HUES6 (cell line): ENCODE measurements around the gene PKP2.

Experiments used
- H3K27ac ChIP-seq: 2 replicates; pipeline ENCODE4 v1.7.0; 2013; ENCODE audit warnings: low read depth, mild to moderate bottlenecking, low read length, inconsistent platforms
- H3K27me3 ChIP-seq: 2 replicates; pipeline ENCODE4 v1.6.1; 2013; ENCODE audit warnings: low read length; ENCODE audit not compliant: control insufficient read depth, insufficient read depth
- H3K36me3 ChIP-seq: 2 replicates; pipeline ENCODE4 v1.6.1; 2013; ENCODE audit warnings: low read length; ENCODE audit not compliant: control insufficient read depth, insufficient read depth
- H3K4me1 ChIP-seq: 2 replicates; pipeline ENCODE4 v1.6.1; 2013; ENCODE audit warnings: low read length; ENCODE audit not compliant: control insufficient read depth, insufficient read depth
- H3K4me3 ChIP-seq: 2 replicates; pipeline ENCODE4 v1.5.1; 2013; ENCODE audit warnings: low read depth, low read length
- H3K9ac ChIP-seq: one replicate; pipeline ENCODE4 v1.6.1; 2013; ENCODE audit warnings: mild to moderate bottlenecking, low read length
- H3K9me3 ChIP-seq: 2 replicates; pipeline ENCODE4 v1.6.1; 2013; ENCODE audit warnings: low read depth, low read length; ENCODE audit not compliant: control insufficient read depth, insufficient read depth

Gene PKP2

DNA sequence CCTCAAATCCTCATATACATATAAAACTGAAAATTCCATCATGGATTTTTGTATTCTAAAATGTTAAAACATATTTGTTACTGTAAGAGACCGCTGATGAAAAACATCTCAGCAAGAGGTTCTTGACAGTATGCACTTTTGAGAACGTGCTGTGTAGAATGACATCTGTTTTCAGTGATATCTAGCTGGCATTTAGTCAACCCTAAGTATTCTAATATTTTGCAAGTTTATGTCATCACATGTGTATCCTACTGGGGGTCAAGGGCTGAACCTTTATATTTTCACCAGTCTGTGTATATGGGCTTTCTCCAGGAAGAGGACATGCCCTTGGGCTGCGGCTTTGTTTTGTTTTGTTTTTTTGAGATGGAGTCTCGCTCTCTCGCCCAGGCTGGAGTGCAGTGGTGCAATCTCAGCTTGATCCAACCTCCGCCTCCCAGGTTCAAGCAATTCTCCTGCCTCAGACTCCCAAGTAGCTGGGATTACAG lies 118.8 kb downstream of the PKP2 start:
- Histone ChIP-seq H3K27ac (no peak overlapping the region), H3K27me3 (no peaks in the 10 kb centered on the region), H3K9me3 (no peaks in the 10 kb centered on the region), H3K4me1 (no peaks in the 10 kb centered on the region), H3K4me3 (no peak overlapping the region), H3K9ac (no peak overlapping the region), H3K36me3 (no peaks in the 10 kb centered on the region)

DNA sequence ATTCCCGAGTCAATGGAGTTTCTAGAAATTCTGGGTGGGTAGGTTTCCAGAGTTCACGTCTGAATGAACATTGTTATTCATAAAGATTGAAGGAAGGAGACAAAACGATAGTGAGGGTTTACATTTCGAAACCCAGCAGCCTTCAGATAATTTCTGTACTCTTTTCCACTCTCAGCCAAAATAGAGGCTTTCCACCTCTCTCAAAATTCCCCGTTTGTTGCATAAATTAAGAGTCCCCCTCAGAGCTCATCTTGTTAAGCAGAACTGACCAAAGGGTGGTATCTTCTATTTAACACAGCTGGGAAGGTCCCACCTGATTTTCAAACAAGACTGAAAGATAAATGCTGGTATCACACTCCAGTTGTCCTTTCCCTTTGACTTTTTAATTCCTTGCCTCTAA lies 119.4 kb downstream of the PKP2 start:
- no peaks in the 10 kb centered on the region for H3K4me1 ChIP-seq
- H3K36me3 ChIP-seq: no peaks in the 10 kb centered on the region
- no peak overlapping the region for H3K9ac ChIP-seq
- no peaks in the 10 kb centered on the region for H3K27me3 ChIP-seq
- H3K4me3 ChIP-seq: no peak overlapping the region
- H3K27ac ChIP-seq: no peak overlapping the region
- no peaks in the 10 kb centered on the region for H3K9me3 ChIP-seq

DNA sequence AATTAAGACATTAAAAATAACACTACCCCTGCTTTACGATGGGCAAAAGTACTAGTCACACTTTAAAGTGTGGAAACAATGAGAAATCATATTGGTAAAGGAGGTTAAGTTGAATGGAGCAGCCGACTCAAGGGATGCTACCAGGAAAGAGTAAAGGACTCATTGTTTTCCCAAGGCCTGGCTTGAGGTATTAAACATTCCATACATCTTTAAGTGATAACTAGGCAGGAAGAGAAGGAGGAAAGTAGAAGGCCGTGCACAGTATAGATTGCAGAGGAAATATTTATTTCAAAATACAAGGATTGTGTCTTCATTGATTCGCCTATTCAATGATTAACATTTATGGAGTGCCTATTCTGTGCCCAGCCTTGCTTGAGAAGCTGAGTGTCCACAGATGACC lies 120.3 kb downstream of the PKP2 start:
- Histone ChIP-seq H3K27ac (no peak overlapping the region), H3K9ac (no peak overlapping the region), H3K9me3 (no peaks in the 10 kb centered on the region), H3K4me1 (no peaks in the 10 kb centered on the region), H3K27me3 (no peaks in the 10 kb centered on the region), H3K4me3 (no peak overlapping the region), H3K36me3 (no peaks in the 10 kb centered on the region)

DNA sequence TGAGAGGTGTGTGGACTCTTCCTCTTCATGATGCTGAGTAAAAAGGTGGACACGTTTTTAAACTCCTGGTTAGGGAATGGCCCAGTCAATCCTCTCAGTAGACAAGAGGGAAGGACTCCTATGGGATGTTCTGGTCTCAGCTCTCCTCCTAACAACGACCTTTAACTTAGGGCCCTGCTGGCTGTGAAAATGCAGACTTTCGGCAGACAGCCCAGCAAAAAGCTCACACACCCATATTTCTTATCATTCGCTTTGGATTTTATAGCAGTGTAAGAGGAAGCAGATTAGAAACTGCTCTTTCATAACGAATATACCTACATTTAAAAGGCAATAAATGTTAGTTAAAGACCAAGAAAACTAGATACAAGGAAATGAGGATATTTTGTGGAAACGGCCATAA lies 122.9 kb downstream of the PKP2 start:
- Histone ChIP-seq H3K27me3 (no peaks in the 10 kb centered on the region), H3K4me3 (no peak overlapping the region), H3K4me1 (no peaks in the 10 kb centered on the region), H3K9me3 (no peaks in the 10 kb centered on the region), H3K27ac (no peak overlapping the region), H3K9ac (no peak overlapping the region), H3K36me3 (no peaks in the 10 kb centered on the region)

DNA sequence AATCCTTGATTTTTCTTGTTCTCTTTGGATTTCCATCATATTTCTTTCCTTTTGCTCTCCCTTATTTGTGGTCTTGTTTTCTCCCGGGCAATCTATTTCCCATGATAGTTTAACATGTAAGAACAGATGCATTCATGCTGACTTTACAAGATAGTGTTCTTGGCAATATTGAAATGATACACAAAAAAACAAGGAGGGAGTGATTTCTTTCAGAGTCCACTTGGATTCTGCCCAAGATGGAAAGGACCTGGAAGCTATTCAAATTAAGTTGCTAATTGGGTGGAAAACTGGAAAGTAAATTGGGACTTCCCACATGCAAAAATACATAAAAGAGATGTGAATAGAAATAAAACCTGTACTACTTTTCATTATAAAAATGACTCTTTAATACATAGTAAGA lies 126.4 kb downstream of the PKP2 start:
- Histone ChIP-seq H3K27ac (no peak overlapping the region), H3K4me3 (no peak overlapping the region), H3K9ac (no peak overlapping the region), H3K27me3 (no peaks in the 10 kb centered on the region), H3K4me1 (no peaks in the 10 kb centered on the region), H3K9me3 (no peaks in the 10 kb centered on the region), H3K36me3 (no peaks in the 10 kb centered on the region)

DNA sequence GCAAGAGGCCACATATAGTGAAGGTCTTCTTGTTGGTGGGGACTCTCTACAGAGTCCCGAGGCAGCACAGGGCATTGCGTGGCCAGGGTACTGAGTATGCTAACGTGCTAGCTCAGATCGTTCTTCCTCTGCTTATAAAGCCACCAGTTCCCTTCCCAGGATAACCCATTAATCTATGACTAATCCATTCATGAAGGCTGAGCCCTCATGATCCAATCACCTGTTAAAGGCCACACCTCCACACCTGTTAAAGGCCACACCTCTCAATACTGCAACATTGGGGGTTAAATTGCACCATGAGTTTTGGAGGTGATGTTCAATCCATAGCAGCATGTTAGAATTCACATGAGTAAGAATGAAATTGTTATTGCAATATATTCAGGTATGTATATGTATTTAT lies 128.1 kb downstream of the PKP2 start:
- Histone ChIP-seq H3K9ac (no peak overlapping the region), H3K4me1 (no peaks in the 10 kb centered on the region), H3K9me3 (no peaks in the 10 kb centered on the region), H3K4me3 (no peak overlapping the region), H3K27me3 (no peaks in the 10 kb centered on the region), H3K36me3 (no peaks in the 10 kb centered on the region), H3K27ac (no peak overlapping the region)

DNA sequence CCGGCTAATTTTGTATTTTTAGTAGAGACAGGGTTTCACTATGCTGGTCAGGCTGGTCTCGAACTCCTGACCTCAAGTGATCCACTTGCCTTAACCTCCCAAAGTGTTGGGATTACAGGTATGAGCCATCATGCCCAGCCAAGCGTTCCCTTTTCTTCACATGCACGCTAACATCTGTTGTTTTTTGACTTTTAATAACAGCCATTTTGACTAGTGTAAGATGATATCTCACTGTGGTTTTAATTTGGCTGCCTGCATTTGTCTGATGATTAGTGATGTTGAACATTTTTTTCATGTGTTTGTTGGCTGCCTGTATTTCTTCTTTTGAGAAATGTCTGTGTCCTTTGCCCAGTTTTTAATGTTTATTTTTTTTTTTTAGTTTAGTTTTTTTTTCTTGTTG lies 130.7 kb downstream of the PKP2 start:
- H3K4me3 ChIP-seq: no peak overlapping the region
- H3K36me3 ChIP-seq: no peaks in the 10 kb centered on the region
- no peak overlapping the region for H3K27ac ChIP-seq
- H3K9ac ChIP-seq: no peak overlapping the region
- H3K27me3 ChIP-seq: no peaks in the 10 kb centered on the region
- H3K4me1 ChIP-seq: no peaks in the 10 kb centered on the region
- H3K9me3 ChIP-seq: no peaks in the 10 kb centered on the region

DNA sequence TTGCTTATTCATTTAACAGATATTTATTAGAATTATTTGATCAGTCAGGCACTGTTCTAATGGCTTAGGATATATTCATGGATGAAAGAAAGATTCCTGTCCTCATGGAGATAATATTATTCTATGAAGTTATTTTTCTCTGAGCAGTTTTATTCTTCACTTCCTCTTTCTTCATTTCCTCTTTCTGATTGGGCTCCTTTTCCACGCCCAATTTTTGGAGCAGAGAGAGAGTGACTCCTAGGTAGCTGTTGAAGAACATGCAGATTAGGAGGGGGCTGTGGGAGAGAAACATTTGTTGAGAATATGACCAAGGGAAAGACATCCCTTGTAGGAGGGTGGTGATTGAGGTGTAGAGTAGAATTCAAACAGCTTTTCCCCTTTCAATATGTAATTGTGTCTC lies 134.9 kb downstream of the PKP2 start:
- Histone ChIP-seq H3K36me3 (no peaks in the 10 kb centered on the region), H3K4me3 (no peak overlapping the region), H3K9me3 (no peaks in the 10 kb centered on the region), H3K4me1 (0 out of 2 replicates have a peak, but pooled peaks cover 2% of the 10 kb centered on the region), H3K27ac (no peak overlapping the region), H3K27me3 (no peaks in the 10 kb centered on the region), H3K9ac (no peak overlapping the region)

DNA sequence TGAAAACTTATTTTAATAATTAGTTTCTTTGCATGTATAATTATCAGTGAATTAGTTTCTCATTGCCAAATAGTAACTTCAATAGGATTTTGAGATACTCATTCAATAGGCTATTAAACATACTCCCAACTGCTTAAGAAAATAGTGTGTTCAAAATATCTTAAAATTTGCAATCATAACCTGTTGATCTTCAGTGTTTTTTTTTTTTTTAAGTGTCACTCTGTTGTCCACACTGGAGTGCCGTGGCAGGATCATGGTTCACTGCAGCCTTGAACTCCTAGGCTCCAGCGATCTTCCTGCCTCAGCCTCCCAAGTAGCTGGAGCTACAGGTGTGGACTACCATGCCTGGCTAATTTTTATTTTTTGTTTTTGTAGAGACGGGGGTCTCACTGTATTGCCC lies 139.4 kb downstream of the PKP2 start:
- H3K27ac ChIP-seq: no peak overlapping the region
- H3K4me1 ChIP-seq: peaks cover 13% of the 10 kb centered on the region
- no peak overlapping the region for H3K4me3 ChIP-seq
- H3K36me3 ChIP-seq: peaks cover 19% of the 10 kb centered on the region
- no peaks in the 10 kb centered on the region for H3K27me3 ChIP-seq
- no peak overlapping the region for H3K9ac ChIP-seq
- no peaks in the 10 kb centered on the region for H3K9me3 ChIP-seq

DNA sequence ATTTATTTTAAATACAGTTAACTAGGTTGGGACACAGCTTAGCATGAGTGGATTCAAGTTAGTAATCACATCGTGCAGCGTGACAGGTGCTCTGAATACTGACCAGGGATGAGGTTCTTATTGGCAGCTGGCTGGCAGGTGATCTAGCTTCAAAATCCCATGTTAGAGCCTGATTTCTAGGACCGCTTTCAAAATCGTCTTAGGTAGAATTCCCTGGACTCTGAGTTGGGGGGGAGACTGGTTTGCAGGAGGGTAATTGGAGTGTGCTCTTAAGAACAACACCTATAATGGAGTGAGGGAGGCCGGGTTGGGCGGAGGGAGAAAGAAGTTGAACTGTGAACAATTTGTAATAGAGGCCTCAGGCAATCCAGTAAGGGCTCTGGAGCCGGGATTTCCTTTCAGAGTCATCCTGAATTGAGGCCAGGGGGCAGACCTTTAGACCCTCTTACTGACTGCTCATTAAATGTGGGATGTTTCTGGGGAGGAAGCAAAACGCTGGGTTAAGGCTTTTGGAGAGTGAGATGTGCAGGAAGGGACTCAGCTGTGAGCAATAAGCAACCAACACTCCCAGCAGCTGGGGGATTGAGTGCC lies 140.0 kb downstream of the PKP2 start:
- no peaks in the 10 kb centered on the region for H3K27me3 ChIP-seq
- H3K4me3 ChIP-seq: peak overlapping the region; percentile 86; the same call in 1 of the 2 replicates
- no peaks in the 10 kb centered on the region for H3K9me3 ChIP-seq
- peaks cover 25% of the 10 kb centered on the region for H3K36me3 ChIP-seq
- H3K9ac ChIP-seq: no peak overlapping the region
- H3K27ac ChIP-seq: no peak overlapping the region
- H3K4me1 ChIP-seq: peaks cover 13% of the 10 kb centered on the region

DNA sequence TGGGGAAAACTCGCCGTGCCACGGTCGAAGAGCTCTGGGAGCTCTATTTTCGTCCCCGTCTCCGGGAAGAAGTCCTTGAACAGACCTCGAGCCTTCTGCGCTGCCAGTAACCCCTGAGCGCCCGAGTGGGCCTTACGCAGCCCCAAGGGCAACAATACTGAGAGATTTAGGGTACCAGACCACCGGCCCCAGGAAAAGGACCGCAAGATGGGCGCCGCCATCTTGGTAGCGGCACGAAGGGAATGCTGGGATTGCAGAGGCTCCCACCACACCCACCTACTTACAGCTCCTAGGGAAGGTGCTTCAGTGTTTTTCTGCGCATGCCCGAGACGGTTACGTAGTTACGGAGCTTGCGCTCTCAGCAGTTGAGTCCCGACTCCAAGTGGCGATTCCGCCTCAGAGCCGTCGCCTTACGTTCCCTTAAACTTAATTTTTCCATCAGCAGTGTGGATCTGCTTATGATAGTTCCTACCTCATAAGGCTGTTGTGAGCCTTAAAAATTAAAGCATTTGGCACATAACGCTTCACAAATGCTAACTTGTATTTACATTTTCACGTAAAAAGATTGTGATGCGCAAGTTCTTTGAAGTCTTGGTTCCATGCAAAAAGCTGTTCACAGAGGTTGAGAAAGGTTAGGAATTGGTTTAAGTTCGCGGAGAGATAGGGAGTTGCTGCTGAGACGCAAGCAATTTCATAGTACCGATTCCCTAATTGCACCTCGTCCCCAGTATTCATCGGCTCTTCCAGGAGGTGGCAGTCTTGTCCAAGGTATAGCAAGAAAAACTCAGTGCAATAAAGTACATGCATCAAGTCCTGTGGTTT lies 140.7 kb downstream of the PKP2 start, which contains the start of gene YARS2:
TSS of gene YARS2 (minus strand) at position 244 of the 822 bp plus-strand sequence. CDS start at position 221, 23 bp downstream.
- Histone ChIP-seq H3K4me3 (peak within 1 kb of the TSS; percentile 86), H3K9ac (peak within 1 kb of the TSS; percentile 95), H3K27ac (peak within 1 kb of the TSS; percentile 93), H3K36me3 (peaks cover 32% of the 10 kb centered on the region), H3K27me3 (no peaks in the 10 kb centered on the region), H3K9me3 (no peaks in the 10 kb centered on the region), H3K4me1 (peaks cover 13% of the 10 kb centered on the region)
